ENCODE data around the gene OOSP4B.

- no peak for TF ChIP-seq CTCF (IDR thresholded peaks at IDR 0.05)
- TF ChIP-seq POLR2A (IDR thresholded peaks at IDR 0.05) = no peak
These were observed 52.5 kb downstream of the OOSP4B start for GRCh38 chr11:60069450-60069849.

All from adrenal gland (tissue), 5 donors.